GM12878 (cell line): ENCODE measurements around the gene CDH18. TPM values are rescaled to one million over a fixed set of nuclear protein-coding genes. Genes with fewer than 3 reads are reported as not detected.

Experiments
- ATAC-seq: fragments of 200-7000 bp; cut with Tn5 transposase; 3 replicates; pipeline ENCODE4 v1.9.1; 2020; ENCODE audit warnings: mild to moderate bottlenecking, moderate library complexity
- BruUV-seq: library from RNA; stranded (reverse); fragments of 400-500 nt; replicated peaks from 2 replicates; lab custom pipeline; 2021; lab: Mats Ljungman, UMichigan
- CTCF ChIA-PET: fragments of 300-600 bp; sonication (Branson Sonifier 250); formaldehyde crosslinking; extraction: SDS; loops from one replicate; lab custom pipeline; 2021; ENCODE audit warnings: inconsistent platforms; lab: Yijun Ruan, JAX
- POLR2A ChIA-PET: fragments of 350-600 bp; formaldehyde crosslinking; extraction: SDS; loops from one replicate; lab custom pipeline; 2021; ENCODE audit warnings: inconsistent platforms; lab: Charles Lee
- RAD21 ChIA-PET: fragments of 300-600 bp; sonication (Branson Sonifier 250); formaldehyde crosslinking; loops from one replicate; lab custom pipeline; 2023; ENCODE audit warnings: antibody characterized with exemption; ENCODE audit not compliant: unreplicated experiment; lab: Charles Lee
- SMC1A ChIA-PET: fragments of 300-600 bp; sonication (Branson Sonifier 250); formaldehyde crosslinking; loops from one replicate; lab custom pipeline; 2023; ENCODE audit not compliant: unreplicated experiment, uncharacterized antibody; lab: Charles Lee
- DNase-seq: peaks from one replicate; pipeline ENCODE4 v3.0.0-alpha.2; 2011; ENCODE audit warnings: low read depth, low spot score
- FAIRE-seq: peaks from 3 replicates; lab custom pipeline; 2011; peaks lifted over from hg19 to GRCh38; lab: Jason Lieb, UNC
- H2AFZ ChIP-seq: 2 replicates; pipeline ENCODE4 v1.6.0; 2011; ENCODE audit warnings: low read depth, low read length, control low read depth; ENCODE audit not compliant: control insufficient read depth
- H3K27ac ChIP-seq: 2 replicates; pipeline ENCODE4 v1.5.1; 2011; ENCODE audit warnings: control low read depth; ENCODE audit not compliant: control insufficient read depth, insufficient read depth
- H3K27me3 ChIP-seq, 2 experiments: replicated peaks in 1 of 2; 2 replicates each; pipeline versions ENCODE4 v1.6.0 to v1.6.1; 2011; ENCODE audit warnings: low read length in 1 of 2; ENCODE audit not compliant: control insufficient read depth in 2 of 2, insufficient read depth in 2 of 2
- H3K36me3 ChIP-seq, 2 experiments: 2 replicates each; pipeline ENCODE4 v1.5.1; 2011; ENCODE audit warnings: low read length in 1 of 2; ENCODE audit not compliant: control insufficient read depth in 2 of 2, insufficient read depth in 2 of 2
- H3K4me1 ChIP-seq: 2 replicates; pipeline ENCODE4 v1.6.1; 2011; ENCODE audit warnings: mild to moderate bottlenecking, low read length, moderate library complexity, mixed read lengths; ENCODE audit not compliant: control insufficient read depth, insufficient read depth
- H3K4me2 ChIP-seq: 2 replicates; pipeline ENCODE4 v1.6.0; 2011; ENCODE audit warnings: control low read depth; ENCODE audit not compliant: control insufficient read depth, insufficient read depth
- H3K4me3 ChIP-seq: fragments of 200-600 bp; sonication (generic); 2 replicates; pipeline ENCODE4 v1.5.1; 2016
- H3K79me2 ChIP-seq: 2 replicates; pipeline ENCODE4 v1.6.0; 2011; ENCODE audit warnings: low read length; ENCODE audit not compliant: control insufficient read depth, insufficient read depth
- H3K9ac ChIP-seq: 2 replicates; pipeline ENCODE4 v1.8.0; 2011; ENCODE audit warnings: low read length, control low read depth, mixed read lengths; ENCODE audit not compliant: control insufficient read depth, insufficient read depth
- H3K9me3 ChIP-seq: replicated peaks from 3 replicates; pipeline ENCODE4 v1.5.1; 2011; ENCODE audit warnings: mild to moderate bottlenecking, low read length; ENCODE audit not compliant: control insufficient read depth, insufficient read depth
- H4K20me1 ChIP-seq: 2 replicates; pipeline ENCODE4 v1.6.0; 2011; ENCODE audit not compliant: control insufficient read depth, insufficient read depth
- MTA3 ChIP-seq: IDR thresholded peaks from 2 replicates; pipeline ENCODE4 v1.6.1; 2012; ENCODE audit warnings: low read length, inconsistent platforms, borderline replicate concordance
- NFIC ChIP-seq: IDR thresholded peaks from 2 replicates; pipeline ENCODE4 v1.6.1; 2012; ENCODE audit warnings: low read depth, mild to moderate bottlenecking, inconsistent platforms, low read length, moderate library complexity
- NFXL1 ChIP-seq: fragments of 450-650 bp; IDR thresholded peaks from 2 replicates; pipeline ENCODE4 v1.6.1; 2017; ENCODE audit warnings: antibody characterized with exemption, mild to moderate bottlenecking, borderline replicate concordance
- NKRF ChIP-seq: fragments of 450-650 bp; conservative IDR thresholded peaks from 2 replicates; pipeline ENCODE4 v1.6.1; 2017; ENCODE audit warnings: mild to moderate bottlenecking, moderate library complexity
- PBX3 ChIP-seq: IDR thresholded peaks from 2 replicates; pipeline ENCODE4 v1.6.1; 2011; ENCODE audit warnings: mild to moderate bottlenecking, low read depth, low read length, moderate library complexity; ENCODE audit not compliant: insufficient replicate concordance
- PRDM15 ChIP-seq: fragments of 450-650 bp; formaldehyde crosslinking; IDR thresholded peaks from 2 replicates; pipeline ENCODE4 v1.4.0; 2020; ENCODE audit warnings: mild to moderate bottlenecking, moderate library complexity
- YBX1 ChIP-seq: fragments of 450-650 bp; IDR thresholded peaks from 2 replicates; pipeline ENCODE4 v1.6.1; 2016; ENCODE audit warnings: antibody characterized with exemption
- WGBS: methylation state at CpG from one replicate; pipeline ENCODE4 v1.1.6; 2016; ENCODE audit warnings: low lambda C conversion rate; ENCODE audit not compliant: insufficient replicate concordance, insufficient coverage; ENCODE audit errors: missing lambda C conversion rate; 5-methylcytosine and 5-hydroxymethylcytosine counted together
- in situ Hi-C: fragments of 300-500 bp; cut with MboI; formaldehyde crosslinking; loops from 9 replicates; pipeline ENCODE4 v1.14.3; 2018; ENCODE audit warnings: mixed read lengths
- intact Hi-C: fragments of 100-400 bp; cut with micrococcal nuclease; formaldehyde crosslinking; loops from one replicate; pipeline ENCODE4 v1.14.2; 2022; ENCODE audit not compliant: unreplicated experiment
- polyA plus RNA-seq, 11 experiments: library from polyadenylated mRNA; depleted of rRNA in 4 of 11; unstranded in 6 of 11; stranded (reverse) in 5 of 11; fragments of >200 nt; fragmentation: Nextera tagmentation in 4 of 11; fragmentation: Illumina TruSeq in 1 of 11; extraction: Ambion mirVana in 4 of 11; extraction: Trizol in 1 of 11; gene quantifications; 1 replicate in 1 of 11; 2 replicates in 10 of 11; pipeline versions ENCODE4 v1.2.1 to v1.2.3, GENCODE V29; 2011 to 2016; ENCODE audit warnings: inconsistent platforms in 2 of 11, missing spikeins in 2 of 11, low read depth in 1 of 11
- total RNA-seq, 4 experiments: library from RNA; depleted of rRNA in 3 of 4; stranded (reverse); fragments of >200 nt in 3 of 4; fragmentation: Illumina TruSeq in 1 of 4; extraction: Trizol in 1 of 4; gene quantifications; 2 replicates each; pipeline versions ENCODE4 v1.2.1 to v1.2.3, GENCODE V29; 2013 to 2021

Gene CDH18
- total and polyA plus RNA-seq, 10 of the 15 experiments (the other 5 are each of a cell fraction or from before 2014, with no cell fraction given): 0.41 TPM; not detected in 9

- H3K4me2 ChIP-seq: no peak overlapping the region
- H3K4me3 ChIP-seq: no peak overlapping the region
- H3K4me1 ChIP-seq: no peaks in the 10 kb centered on the region
- no peaks in the 10 kb centered on the region for H4K20me1 ChIP-seq
- DNase-seq: no peak
- H3K9me3 ChIP-seq: no peaks in the 10 kb centered on the region
- no peak overlapping the region for H3K9ac ChIP-seq
- POLR2A ChIA-PET: no interaction called here
- WGBS: 6% methylated on average over 3 of the region's 3 CpGs
- H3K27me3 ChIP-seq: no peaks in the 10 kb centered on the region
- no peak overlapping the region for H2AFZ ChIP-seq
- intact Hi-C loops: no loop called here
- no peaks in the 10 kb centered on the region for H3K79me2 ChIP-seq
- no peak for TF ChIP-seq YBX1
- no peak for TF ChIP-seq NKRF
- TF ChIP-seq MTA3: no peak
- no peak for TF ChIP-seq PBX3
- no peak for TF ChIP-seq NFIC
- TF ChIP-seq PRDM15 (CRISPR knock-in tag): no peak
- TF ChIP-seq NFXL1: no peak
- RAD21 ChIA-PET: no interaction called here
- in situ Hi-C loops: no loop called here
- FAIRE-seq: no peak
- no peak for ATAC-seq
- CTCF ChIA-PET: no interaction called here
- H3K36me3 ChIP-seq: no peaks in the 10 kb centered on the region
- no TSS peak for BruUV-seq
- SMC1A ChIA-PET: no interaction called here
- H3K27ac ChIP-seq: no peak overlapping the region
Observed at GRCh38 chr5:19728571-19728970, 259.4 kb downstream of the CDH18 start.
